HG02763 (cell line): ENCODE data around the gene PAQR4.

Experiments
- ATAC-seq: cut with Tn5 transposase; IDR thresholded peaks from one replicate; pipeline ENCODE4 v1.9.1; 2021; ENCODE audit warnings: mild to moderate bottlenecking, moderate library complexity; ENCODE audit not compliant: unreplicated experiment

The PAQR4 gene

GRCh38 chr16:2963723-2964474 lies 5.2 kb upstream of the PAQR4 start, which contains the start of gene KREMEN2:
Gene KREMEN2 (plus strand): TSS chr16:2964275. CDS start chr16:2964521, 246 bp downstream.
- ATAC-seq, result no peak

- no peak for ATAC-seq
Observed at GRCh38 chr16:2964475-2965336, 4.4 kb upstream of the PAQR4 start.

- ATAC-seq, result no peak
Observed at GRCh38 chr16:2966043-2966807, 2.9 kb upstream of the PAQR4 start.

- ATAC-seq, result no peak
Observed at GRCh38 chr16:2966808-2967191, 2.3 kb upstream of the PAQR4 start.

GRCh38 chr16:2967211-2967631 lies 1.9 kb upstream of the PAQR4 start:
- ATAC-seq, result no peak

- no peak for ATAC-seq
Observed at GRCh38 chr16:2967721-2968161, 1.4 kb upstream of the PAQR4 start.

- no peak for ATAC-seq
Observed at GRCh38 chr16:2968368-2968737, 795 bp upstream of the PAQR4 start.

GRCh38 chr16:2969545-2970521 lies 685 bp downstream of the PAQR4 start:
- ATAC-seq, result no peak

GRCh38 chr16:2970563-2970962 lies 1.4 kb downstream of the PAQR4 start:
- ATAC-seq, result no peak

GRCh38 chr16:2971134-2971984 lies 2.2 kb downstream of the PAQR4 start:
- ATAC-seq, result no peak

- no peak for ATAC-seq
Observed at GRCh38 chr16:2971985-2972784, 3.0 kb downstream of the PAQR4 start.

GRCh38 chr16:2973093-2973492 lies 3.9 kb downstream of the PAQR4 start:
- no peak for ATAC-seq

- ATAC-seq, result no peak
Observed at GRCh38 chr16:2973605-2974318, 4.6 kb downstream of the PAQR4 start.

GRCh38 chr16:2974319-2975056 lies 5.3 kb downstream of the PAQR4 start:
- no peak for ATAC-seq

- no peak for ATAC-seq
Observed at GRCh38 chr16:2975161-2975795, 6.1 kb downstream of the PAQR4 start.

- ATAC-seq, result no peak
Observed at GRCh38 chr16:2976201-2976600, 7.1 kb downstream of the PAQR4 start.

GRCh38 chr16:2976673-2977072 lies 7.5 kb downstream of the PAQR4 start:
- no peak for ATAC-seq
